ENCODE results near the gene EXOC4. TPM values are rescaled to one million over a fixed set of nuclear protein-coding genes. Genes with fewer than 3 reads are reported as not detected.

Gene EXOC4
- total and polyA plus RNA-seq, 9 donors = 26.8 to 80.5 (median 70.7) TPM

GRCh38 chr7:133513608-133514007, 260.7 kb downstream of the EXOC4 start:
- Histone ChIP-seq H3K27ac (no peak overlapping the region), H3K9me3 (no peaks in the 10 kb centered on the region), H3K36me3 (no peaks in the 10 kb centered on the region), H3K4me1 (ENCODE audit: insufficient read depth) (no peaks in the 10 kb centered on the region), H3K27me3 (no peaks in the 10 kb centered on the region), H3K4me3 (no peak overlapping the region)
- no peak for DNase-seq
- WGBS, 3 donors = 88 to 93% (median 90%) methylated on average over 2 of the region's 2 CpGs
- TF ChIP-seq EP300 (IDR thresholded peaks at IDR 0.05) (no peak), POLR2A (IDR thresholded peaks at IDR 0.05) (no peak)
- TF ChIP-seq, protein P1, sequence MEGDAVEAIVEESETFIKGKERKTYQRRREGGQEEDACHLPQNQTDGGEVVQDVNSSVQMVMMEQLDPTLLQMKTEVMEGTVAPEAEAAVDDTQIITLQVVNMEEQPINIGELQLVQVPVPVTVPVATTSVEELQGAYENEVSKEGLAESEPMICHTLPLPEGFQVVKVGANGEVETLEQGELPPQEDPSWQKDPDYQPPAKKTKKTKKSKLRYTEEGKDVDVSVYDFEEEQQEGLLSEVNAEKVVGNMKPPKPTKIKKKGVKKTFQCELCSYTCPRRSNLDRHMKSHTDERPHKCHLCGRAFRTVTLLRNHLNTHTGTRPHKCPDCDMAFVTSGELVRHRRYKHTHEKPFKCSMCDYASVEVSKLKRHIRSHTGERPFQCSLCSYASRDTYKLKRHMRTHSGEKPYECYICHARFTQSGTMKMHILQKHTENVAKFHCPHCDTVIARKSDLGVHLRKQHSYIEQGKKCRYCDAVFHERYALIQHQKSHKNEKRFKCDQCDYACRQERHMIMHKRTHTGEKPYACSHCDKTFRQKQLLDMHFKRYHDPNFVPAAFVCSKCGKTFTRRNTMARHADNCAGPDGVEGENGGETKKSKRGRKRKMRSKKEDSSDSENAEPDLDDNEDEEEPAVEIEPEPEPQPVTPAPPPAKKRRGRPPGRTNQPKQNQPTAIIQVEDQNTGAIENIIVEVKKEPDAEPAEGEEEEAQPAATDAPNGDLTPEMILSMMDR (IDR thresholded peaks at IDR 0.05) = no peak
- intact Hi-C loops (cut with DNase I) = no loop called here

GRCh38 chr7:133514551-133514950, 261.7 kb downstream of the EXOC4 start:
- H3K27me3 ChIP-seq = no peaks in the 10 kb centered on the region
- no peak overlapping the region for H3K27ac ChIP-seq
- no peak overlapping the region for H3K4me3 ChIP-seq
- H3K36me3 ChIP-seq = no peaks in the 10 kb centered on the region
- intact Hi-C loops (cut with DNase I) = no loop called here
- DNase-seq = no peak
- no peaks in the 10 kb centered on the region for H3K9me3 ChIP-seq
- no peaks in the 10 kb centered on the region for H3K4me1 ChIP-seq (ENCODE audit: insufficient read depth)
- TF ChIP-seq POLR2A (IDR thresholded peaks at IDR 0.05) (no peak), EP300 (IDR thresholded peaks at IDR 0.05) (no peak)
- TF ChIP-seq, protein P1 (IDR thresholded peaks at IDR 0.05) = no peak

DNA sequence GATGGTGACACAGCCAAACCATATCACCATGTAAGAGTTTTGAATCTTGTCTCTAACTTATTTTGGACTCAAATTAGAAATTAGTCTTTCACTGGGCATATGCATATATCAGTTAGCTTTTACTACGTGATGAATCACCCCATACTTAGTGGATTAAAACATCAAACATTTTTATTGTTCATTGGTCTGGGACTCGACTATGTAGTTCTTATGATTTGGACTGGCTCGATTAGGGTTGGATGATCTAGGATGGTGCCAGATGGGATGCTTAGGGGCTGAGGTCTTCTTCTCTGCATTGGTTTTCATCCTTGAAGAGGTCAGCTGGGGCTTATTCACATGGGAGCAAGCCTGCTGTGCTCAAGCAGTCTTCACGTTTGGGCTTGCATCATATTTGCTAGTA, 264.9 kb downstream of the EXOC4 start:
- intact Hi-C loops (cut with DNase I) = no loop called here
- H3K4me3 ChIP-seq = no peak overlapping the region
- H3K9me3 ChIP-seq = no peaks in the 10 kb centered on the region
- no peaks in the 10 kb centered on the region for H3K36me3 ChIP-seq
- DNase-seq = no peak
- H3K27me3 ChIP-seq = no peaks in the 10 kb centered on the region
- H3K27ac ChIP-seq = no peak overlapping the region
- no peaks in the 10 kb centered on the region for H3K4me1 ChIP-seq (ENCODE audit: insufficient read depth)
- TF ChIP-seq POLR2A (IDR thresholded peaks at IDR 0.05) (no peak), EP300 (IDR thresholded peaks at IDR 0.05) (no peak)
- TF ChIP-seq, protein P1 (IDR thresholded peaks at IDR 0.05) = no peak
- 94 to 97% (median 96%) methylated on average over 4 of the region's 4 CpGs for WGBS, 3 donors

- H3K27me3 ChIP-seq = no peaks in the 10 kb centered on the region
- no peaks in the 10 kb centered on the region for H3K36me3 ChIP-seq
- TF ChIP-seq EP300 (IDR thresholded peaks at IDR 0.05) = no peak
- TF ChIP-seq, protein P1 (IDR thresholded peaks at IDR 0.05) = no peak
- no peak for TF ChIP-seq POLR2A (IDR thresholded peaks at IDR 0.05)
- whole genome bisulfite sequencing, 3 donors = 94 to 99% (median 98%) methylated on average over 2 of the region's 2 CpGs
- no peaks in the 10 kb centered on the region for H3K9me3 ChIP-seq
- H3K4me3 ChIP-seq = no peak overlapping the region
- no peak for DNase-seq
- no peaks in the 10 kb centered on the region for H3K4me1 ChIP-seq (ENCODE audit: insufficient read depth)
- intact Hi-C loops (cut with DNase I) = no loop called here
- H3K27ac ChIP-seq = no peak overlapping the region
Measured at GRCh38 chr7:133518718-133519117, 265.8 kb downstream of the EXOC4 start.

DNA sequence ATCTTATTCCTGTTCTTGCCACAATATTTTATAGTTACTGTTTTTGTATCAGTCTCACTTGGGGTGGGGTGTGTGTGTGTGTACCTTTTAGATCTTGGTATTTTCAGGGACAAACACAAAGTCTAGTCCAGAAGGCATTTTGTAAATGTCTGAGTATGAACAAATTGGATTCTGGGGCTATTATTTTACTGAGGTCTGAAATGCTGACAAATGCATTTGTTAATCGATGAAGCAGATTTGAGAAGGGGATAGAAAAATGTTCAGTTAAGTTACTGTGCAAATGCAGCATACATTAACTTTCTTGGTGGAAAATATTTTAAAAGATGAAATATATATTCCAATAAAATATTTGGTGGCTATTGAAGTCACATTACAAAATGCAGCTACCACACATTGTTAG, 267.4 kb downstream of the EXOC4 start:
- 91 to 96% (median 92%) methylated on average over 1 of the region's 1 CpG for WGBS, 3 donors
- no peaks in the 10 kb centered on the region for H3K4me1 ChIP-seq (ENCODE audit: insufficient read depth)
- H3K27me3 ChIP-seq = no peaks in the 10 kb centered on the region
- no peak overlapping the region for H3K27ac ChIP-seq
- H3K4me3 ChIP-seq = no peak overlapping the region
- no peak for DNase-seq
- no peaks in the 10 kb centered on the region for H3K9me3 ChIP-seq
- intact Hi-C loops (cut with DNase I) = no loop called here
- no peaks in the 10 kb centered on the region for H3K36me3 ChIP-seq
- TF ChIP-seq, protein P1 (IDR thresholded peaks at IDR 0.05) = no peak
- TF ChIP-seq EP300 (IDR thresholded peaks at IDR 0.05) = no peak
- TF ChIP-seq POLR2A (IDR thresholded peaks at IDR 0.05) = no peak

All from ovary (tissue), 9 donors.